Transverse colon (tissue), 4 donors: ENCODE measurements around the gene UNC13A. TPM values are rescaled to one million over a fixed set of nuclear protein-coding genes. Genes with fewer than 3 reads are reported as not detected.

Experiments
- DNase-seq: peaks from one replicate; pipeline ENCODE4 v3.0.0-alpha.2; 2019
- H3K27ac ChIP-seq, 4 donors: fragments of 200-600 bp; sonication (generic); 2 replicates each; pipeline ENCODE4 v1.5.1; 2016 to 2018; ENCODE audit warnings: inconsistent platforms in 4 of 4
- H3K27me3 ChIP-seq: fragments of 200-600 bp; sonication (generic); 2 replicates; pipeline ENCODE4 v1.5.1; 2017; ENCODE audit warnings: inconsistent platforms
- H3K36me3 ChIP-seq, 4 donors: fragments of 200-600 bp; sonication (generic); 2 replicates each; pipeline ENCODE4 v1.5.1; 2017 to 2019; ENCODE audit warnings: inconsistent platforms in 4 of 4
- H3K4me1 ChIP-seq, 4 donors: fragments of 200-600 bp; sonication (generic); 2 replicates each; pipeline ENCODE4 v1.5.1; 2017 to 2020; ENCODE audit warnings: inconsistent platforms in 4 of 4
- H3K4me3 ChIP-seq, 4 donors: fragments of 200-600 bp; sonication (generic); 1 replicate in 1 of 4; 2 replicates in 3 of 4; pipeline versions ENCODE4 v1.5.1 to v1.6.1; 2017 to 2019; ENCODE audit warnings: inconsistent platforms in 4 of 4
- H3K9me3 ChIP-seq, 2 donors: fragments of 200-600 bp; sonication (generic); 2 replicates each; pipeline ENCODE4 v1.5.1; 2017 to 2019; ENCODE audit warnings: inconsistent platforms in 2 of 2
- CTCF ChIP-seq, 5 experiments: fragments of 200-600 bp in 3 of 5; fragments of 450-650 bp in 2 of 5; sonication (generic) in 3 of 5; IDR thresholded peaks; 1 replicate in 2 of 5; 2 replicates in 3 of 5; pipeline ENCODE4 v1.5.1; 2016 to 2017; ENCODE audit warnings: antibody characterized with exemption in 5 of 5, inconsistent platforms in 3 of 5, mild to moderate bottlenecking in 2 of 5, moderate library complexity in 1 of 5
- EP300 ChIP-seq: sonication (generic); formaldehyde crosslinking; IDR thresholded peaks from one replicate; pipeline ENCODE4 v1.6.1; 2017; ENCODE audit warnings: antibody characterized with exemption, low read depth
- POLR2A ChIP-seq: fragments of 450-650 bp; IDR thresholded peaks from one replicate; pipeline ENCODE4 v1.6.1; 2016; ENCODE audit warnings: antibody characterized with exemption, mild to moderate bottlenecking, moderate library complexity
- POLR2AphosphoS5 ChIP-seq, 3 donors: sonication (generic); formaldehyde crosslinking; IDR thresholded peaks; one replicate each; pipeline ENCODE4 v1.6.1; 2016; ENCODE audit warnings: antibody characterized with exemption in 3 of 3
- WGBS, 2 donors: methylation state at CpG; one replicate each; pipeline ENCODE4 v1.1.5; 2018; ENCODE audit warnings: low coverage in 1 of 2; 5-methylcytosine and 5-hydroxymethylcytosine counted together
- in situ Hi-C, 4 donors: fragments of 200-750 bp; cut with MboI; loops; one replicate each; pipeline versions ENCODE4 v1.15.0 to v1.15.1; 2017; ENCODE audit warnings: low sequenced_read_pairs in 3 of 4, low pct_ligation_motif_present in 1 of 4, low pct_unique_long_range_greater_than_20kb in 1 of 4
- intact Hi-C: fragments of 100-400 bp; cut with DNase I; formaldehyde crosslinking; loops from one replicate; pipeline ENCODE4 v1.15.1; 2023; ENCODE audit warnings: low total_unique reads
- total RNA-seq, 4 donors: library from RNA; depleted of rRNA; stranded (reverse); fragments of >200 nt; gene quantifications; one replicate each; pipeline ENCODE4 v1.1.0, GENCODE V29; 2016

Gene UNC13A
- total RNA-seq, 4 donors from 2014 or later = under 0.01 to 1.9 (median 0.30) TPM

- intact Hi-C loops (no loop called here), in situ Hi-C loops (loop anchor here in 1 of 4 donors (25.0 kb wide), 1 partner anchor 144 kb away; the partner anchor contains the start of genes RPL18A and SLC5A5)
- peak overlapping the region in 1 of 4 donors; percentile 97 for H3K4me3 ChIP-seq
- no peak for DNase-seq
- 73% methylated on average over 4 of the region's 4 CpGs; no CpG with 5 or more reads in 1 of the 2 donors for WGBS, 2 donors
- no peaks in the 10 kb centered on the region for H3K36me3 ChIP-seq
- H3K27ac ChIP-seq = peak overlapping the region in 2 of 4 donors; percentile 72 to 86
- TF ChIP-seq POLR2AphosphoS5 (IDR thresholded peaks at IDR 0.05) = no peak
- TF ChIP-seq EP300 = no peak
- TF ChIP-seq CTCF (IDR thresholded peaks at IDR 0.05) = no peak
- TF ChIP-seq POLR2A = no peak
- H3K27me3 ChIP-seq = no peaks in the 10 kb centered on the region
- H3K9me3 ChIP-seq = no peaks in the 10 kb centered on the region
- peaks cover 19 to 46% (median 38%) of the 10 kb centered on the region in 4 donors for H3K4me1 ChIP-seq
Measured at GRCh38 chr19:17718550-17718946, 30.4 kb upstream of the UNC13A start.

GRCh38 chr19:17716309-17716929, 28.3 kb upstream of the UNC13A start:
- intact Hi-C loops = no loop called here
- WGBS, 2 donors = 79% methylated on average over 4 of the region's 4 CpGs; no CpG with 5 or more reads in 1 of the 2 donors

GRCh38 chr19:17711851-17712250, 23.7 kb upstream of the UNC13A start:
- Histone ChIP-seq H3K27me3 (no peaks in the 10 kb centered on the region), H3K9me3 (no peaks in the 10 kb centered on the region), H3K36me3 (no peaks in the 10 kb centered on the region), H3K4me1 (peaks cover 0 to 2% (median under 1%) of the 10 kb centered on the region in 4 donors), H3K27ac (no peak overlapping the region), H3K4me3 (no peak overlapping the region)
- no peak for TF ChIP-seq CTCF (IDR thresholded peaks at IDR 0.05)
- no peak for TF ChIP-seq EP300
- TF ChIP-seq POLR2A = no peak
- no peak for TF ChIP-seq POLR2AphosphoS5 (IDR thresholded peaks at IDR 0.05)
- in situ Hi-C loops (loop anchor here in 1 of 4 donors (25.0 kb wide), 1 partner anchor 150 kb away; the partner anchor contains the start of genes RPL18A and SLC5A5), intact Hi-C loops (no loop called here)
- 56 to 63% methylated on average over 4 to 6 of the region's 6 CpGs for WGBS, 2 donors
- no peak for DNase-seq

More at GRCh38 chr19:17716309-17716929, 28.3 kb upstream of the UNC13A start:
- in situ Hi-C loops = loop anchor here in 1 of 4 donors (25.0 kb wide), 1 partner anchor 146 kb away; the partner anchor contains the start of genes RPL18A and SLC5A5
- H3K27ac ChIP-seq = peak overlapping the region in 1 of 4 donors; percentile 18
- DNase-seq = no peak
- peaks cover 18 to 35% (median 34%) of the 10 kb centered on the region in 4 donors for H3K4me1 ChIP-seq
- no peak for TF ChIP-seq CTCF (IDR thresholded peaks at IDR 0.05)
- no peak for TF ChIP-seq EP300
- no peak for TF ChIP-seq POLR2A
- TF ChIP-seq POLR2AphosphoS5 (IDR thresholded peaks at IDR 0.05) = no peak
- no peak overlapping the region for H3K4me3 ChIP-seq
- H3K27me3 ChIP-seq = no peaks in the 10 kb centered on the region
- H3K36me3 ChIP-seq = no peaks in the 10 kb centered on the region
- no peaks in the 10 kb centered on the region for H3K9me3 ChIP-seq

GRCh38 chr19:17706750-17707181, 18.6 kb upstream of the UNC13A start:
- TF ChIP-seq POLR2A = no peak
- no peak for TF ChIP-seq POLR2AphosphoS5 (IDR thresholded peaks at IDR 0.05)
- no peak overlapping the region for H3K4me3 ChIP-seq
- in situ Hi-C loops (loop anchor here in 3 of 4 donors (10.0 to 25.0 kb wide), 3 partner anchors 58 to 156 kb away; partner anchors contain the start of genes RPL18A (in 1 of the 3) and SLC5A5 (in 1 of the 3)), intact Hi-C loops (no loop called here)
- H3K27ac ChIP-seq = no peak overlapping the region
- no peak for DNase-seq
- H3K9me3 ChIP-seq = no peaks in the 10 kb centered on the region
- no peaks in the 10 kb centered on the region for H3K36me3 ChIP-seq
- H3K4me1 ChIP-seq = no peaks in the 10 kb centered on the region
- H3K27me3 ChIP-seq = no peaks in the 10 kb centered on the region
- 30 to 47% methylated on average over 3 to 17 of the region's 17 CpGs for WGBS, 2 donors
